Mesenteric fat pad (tissue), 1 donor: ENCODE measurements around the gene ZNF488. TPM values are rescaled to one million over a fixed set of nuclear protein-coding genes. Genes with fewer than 3 reads are reported as not detected.
A peak's percentile ranks its signal among the peaks of the same experiment; 100 is the strongest.

ENCODE experiments used
- DNase-seq: peaks from one replicate; pipeline ENCODE4 v3.0.0-alpha.2; 2020; ENCODE audit warnings: low spot score
- long read RNA-seq: library from polyadenylated mRNA; unstranded; transcript quantifications from one replicate; pipeline ENCODE4 v2.0.0, GENCODE V29; 2020
- total RNA-seq: library from RNA; stranded (reverse); fragmentation: NEBNext Ultra II Directional; extraction: Animal tissue kit (Norgen Biotek cat#: 25700); gene quantifications from one replicate; pipeline ENCODE4 v1.2.1, GENCODE V29; 2021
- donor health status: DM: yes; HTN: yes; CAD: no.

The ZNF488 gene, protein sequence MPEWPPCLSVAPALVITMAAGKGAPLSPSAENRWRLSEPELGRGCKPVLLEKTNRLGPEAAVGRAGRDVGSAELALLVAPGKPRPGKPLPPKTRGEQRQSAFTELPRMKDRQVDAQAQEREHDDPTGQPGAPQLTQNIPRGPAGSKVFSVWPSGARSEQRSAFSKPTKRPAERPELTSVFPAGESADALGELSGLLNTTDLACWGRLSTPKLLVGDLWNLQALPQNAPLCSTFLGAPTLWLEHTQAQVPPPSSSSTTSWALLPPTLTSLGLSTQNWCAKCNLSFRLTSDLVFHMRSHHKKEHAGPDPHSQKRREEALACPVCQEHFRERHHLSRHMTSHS
- total RNA-seq: 0.10 TPM
- long read RNA-seq: 0 reads

DNA sequence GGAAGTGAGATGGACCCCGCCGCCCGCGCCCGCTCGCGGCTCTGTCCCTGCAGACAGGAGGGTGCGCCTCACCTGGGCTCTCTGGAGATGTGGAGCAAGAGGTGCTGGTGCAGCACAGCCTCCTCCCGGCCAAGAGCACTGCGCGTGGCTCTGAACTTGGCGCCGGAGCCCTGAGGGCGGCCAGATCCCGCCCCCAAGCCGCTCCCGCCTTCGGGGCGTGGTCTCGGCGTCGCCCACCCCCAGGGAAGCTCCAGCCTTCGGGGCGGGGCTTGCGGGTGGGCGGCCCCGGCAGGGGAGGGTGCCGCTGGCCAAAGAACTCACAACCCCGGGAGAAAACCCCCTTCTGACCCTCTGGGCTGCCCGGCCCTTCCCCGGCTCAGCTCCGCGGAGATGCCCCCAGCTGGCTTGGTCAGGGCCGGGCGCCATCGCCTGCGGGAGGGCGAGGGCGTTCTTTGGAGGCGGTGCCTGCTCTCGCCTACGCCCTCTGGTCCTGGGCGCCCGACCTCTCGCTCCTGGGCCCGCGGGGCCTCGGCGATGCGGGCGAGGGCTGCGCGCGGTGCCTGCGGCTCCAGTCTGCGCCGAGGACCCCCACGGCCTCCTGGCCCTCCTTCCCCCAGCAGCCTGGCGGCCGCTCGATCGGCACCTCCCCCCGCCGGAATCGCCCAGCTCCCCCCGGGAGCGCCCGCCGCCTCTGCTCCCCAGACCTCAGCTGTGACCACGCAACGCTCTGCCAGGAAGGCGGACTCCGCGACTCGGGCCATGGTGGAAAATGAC is at the start of gene ZNF488:
ZNF488 (minus strand) TSS at position 146 of the 774 bp plus-strand sequence. CDS start 15,464 bp downstream, outside the sequence.
- DNase-seq: peak; percentile 92

DNA sequence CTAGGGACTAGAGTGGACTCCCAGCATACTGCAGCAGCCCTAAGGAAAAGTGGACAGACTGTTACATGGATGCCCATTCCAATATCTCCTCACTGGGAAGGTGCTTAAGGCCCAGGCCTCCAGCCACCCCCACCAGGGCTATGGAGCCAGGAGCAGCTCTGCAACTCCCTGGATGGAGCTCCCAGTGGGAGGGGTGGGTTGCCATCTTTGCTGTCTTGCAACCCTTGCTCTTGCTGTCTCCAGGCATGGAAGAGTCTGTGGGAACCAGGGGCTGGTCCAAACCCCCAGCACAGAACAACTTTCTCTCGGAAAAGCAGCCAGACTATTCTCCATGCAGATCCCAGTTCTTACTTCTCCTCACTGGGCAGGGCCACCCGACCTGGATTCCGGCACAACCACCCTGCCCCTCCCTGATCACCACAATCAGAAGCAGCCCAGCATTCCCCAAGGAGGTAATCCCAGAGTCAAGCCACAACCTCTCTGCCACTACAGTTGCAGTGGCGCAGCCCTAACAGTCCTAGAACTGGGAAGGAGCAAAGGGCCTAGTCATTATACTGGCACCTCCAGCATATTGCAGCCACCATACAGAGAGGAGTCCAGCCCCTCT is 41.8 kb upstream of the ZNF488 start:
- DNase-seq: no peak

DNA sequence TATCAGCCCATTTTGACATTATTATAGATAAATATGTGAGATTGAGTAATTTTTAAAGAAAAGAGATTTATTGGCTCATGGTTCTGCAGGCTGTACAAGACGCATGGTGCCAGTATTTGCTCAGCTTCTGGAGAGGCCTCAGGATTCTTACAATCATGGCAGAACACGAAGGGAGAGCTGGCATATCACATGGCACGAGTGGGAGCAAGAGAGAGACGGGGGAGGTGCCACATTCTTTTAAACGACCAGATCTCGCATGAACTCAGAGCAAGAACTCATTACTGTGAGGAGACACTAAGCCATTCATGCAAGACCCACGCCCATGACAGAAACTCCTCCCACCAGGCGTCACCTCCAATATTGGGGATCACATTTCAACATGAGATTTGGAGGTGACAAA is 40.1 kb upstream of the ZNF488 start:
- DNase-seq: no peak

DNA sequence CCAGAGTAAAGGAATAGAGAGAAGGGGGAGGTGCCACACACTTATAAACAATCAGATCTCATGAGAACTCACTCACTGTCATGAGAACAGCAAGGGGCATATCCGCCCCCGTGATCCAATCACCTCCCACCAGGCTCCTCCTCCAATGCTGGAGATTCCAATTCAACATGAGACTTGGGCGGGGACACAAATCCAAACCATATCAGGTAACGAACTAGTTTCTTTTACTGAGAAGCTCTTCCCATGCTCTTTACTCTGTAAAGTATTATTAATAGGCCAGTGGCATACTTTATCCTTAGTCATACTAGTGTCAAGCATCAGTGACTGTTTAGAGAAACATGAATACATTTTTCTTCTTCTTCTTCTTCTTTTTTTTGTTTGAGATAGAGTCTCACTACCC is 39.4 kb upstream of the ZNF488 start:
- DNase-seq: no peak

DNA sequence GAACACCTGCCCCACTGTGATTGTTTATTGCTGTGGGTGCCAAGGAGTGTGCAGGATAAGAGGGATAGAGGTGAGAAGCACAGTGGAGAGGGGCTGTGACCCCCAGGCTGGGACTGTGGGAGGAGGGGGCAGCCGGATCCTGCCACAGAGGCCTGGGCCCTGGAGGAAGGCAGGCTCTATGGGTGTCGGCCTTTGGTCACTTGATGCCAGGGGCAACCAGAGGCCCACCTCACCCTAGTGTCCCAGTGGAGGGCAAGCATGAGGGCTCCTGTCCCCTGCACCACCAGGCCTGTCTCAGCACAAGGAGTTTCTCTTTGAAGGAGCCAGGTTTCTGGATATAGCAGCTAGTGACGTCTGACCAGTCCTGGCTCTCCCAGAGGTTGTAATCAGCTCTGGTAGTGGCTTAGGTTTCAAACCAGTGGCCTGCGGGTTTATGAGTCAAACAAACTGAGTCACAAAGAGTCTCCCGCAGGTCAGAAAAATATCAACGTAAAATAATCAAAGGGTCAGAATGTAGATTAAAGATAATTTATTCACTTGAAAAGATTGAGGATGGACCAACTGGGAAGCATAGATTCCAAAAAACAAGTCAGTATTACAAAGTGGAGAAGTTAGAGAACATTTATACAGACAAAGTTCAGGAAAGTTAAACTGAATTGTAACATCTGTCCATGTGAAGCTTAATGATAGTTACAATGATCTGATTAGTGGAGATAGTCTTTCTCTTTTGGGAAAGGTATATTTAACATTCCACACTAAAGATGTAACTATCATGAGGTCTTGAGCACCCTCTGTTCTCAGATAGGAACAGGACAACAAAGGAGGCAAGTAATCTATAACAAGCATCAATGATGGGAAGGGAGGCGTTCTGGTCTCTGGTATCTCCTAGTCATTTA is 37.2 kb upstream of the ZNF488 start:
- peak; percentile 51 for DNase-seq

DNA sequence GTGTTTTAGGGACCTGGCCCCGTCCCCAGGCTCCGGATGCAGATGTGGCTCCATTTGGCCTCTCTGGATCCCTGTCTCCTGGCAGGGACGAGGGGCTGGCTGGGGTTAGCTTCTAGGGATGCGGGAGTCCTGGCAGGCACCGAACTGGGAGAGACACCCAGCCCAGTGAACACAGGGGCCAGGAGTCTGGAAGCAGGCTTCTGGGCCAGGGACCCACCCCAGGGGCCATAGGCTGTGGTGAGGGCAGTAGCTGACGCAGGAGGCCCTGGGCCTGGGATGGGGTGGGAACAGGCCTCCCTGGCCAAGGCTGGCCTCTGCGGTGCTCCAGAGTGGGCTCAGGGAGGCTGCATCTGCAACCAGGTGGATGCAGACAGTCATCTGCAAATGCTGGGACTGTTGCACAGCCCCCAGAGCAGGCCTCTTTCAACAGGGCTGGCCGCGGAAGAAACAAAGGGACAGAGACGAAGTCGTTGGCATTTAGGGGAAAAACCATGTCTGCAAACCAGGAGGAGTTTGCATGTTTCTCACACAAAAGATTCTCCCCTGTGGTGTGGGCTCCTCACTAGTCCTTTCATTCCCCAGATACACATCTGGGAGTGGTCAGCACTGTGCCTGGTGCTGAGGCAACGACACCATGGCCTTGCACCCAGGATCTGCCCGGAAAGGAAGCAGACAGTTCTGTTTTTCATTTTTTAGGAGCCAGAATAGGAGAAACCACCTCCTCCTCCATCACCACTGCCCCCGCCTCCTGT is 36.4 kb upstream of the ZNF488 start:
- peak; percentile 84 for DNase-seq

DNA sequence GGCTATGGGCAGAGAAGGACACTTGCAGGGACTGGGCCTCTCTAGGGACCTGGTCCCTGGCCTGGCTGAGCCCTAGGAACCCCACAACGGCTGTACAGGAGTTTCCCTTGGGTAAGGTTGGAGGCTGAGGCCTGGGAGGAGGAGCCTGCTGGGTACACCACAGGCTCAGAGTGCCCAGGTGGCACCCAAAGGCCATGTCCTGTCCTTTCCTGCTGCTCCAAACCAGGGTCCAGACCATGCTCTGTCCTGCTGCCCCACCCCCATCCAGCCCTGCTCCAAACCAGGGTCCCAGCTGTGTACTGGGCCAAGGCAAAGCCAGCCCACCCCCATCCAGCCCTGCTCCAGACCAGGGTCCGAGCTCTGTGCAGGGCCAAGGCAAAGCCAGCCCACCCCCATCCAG is 35.3 kb upstream of the ZNF488 start:
- peak; percentile 74 for DNase-seq

DNA sequence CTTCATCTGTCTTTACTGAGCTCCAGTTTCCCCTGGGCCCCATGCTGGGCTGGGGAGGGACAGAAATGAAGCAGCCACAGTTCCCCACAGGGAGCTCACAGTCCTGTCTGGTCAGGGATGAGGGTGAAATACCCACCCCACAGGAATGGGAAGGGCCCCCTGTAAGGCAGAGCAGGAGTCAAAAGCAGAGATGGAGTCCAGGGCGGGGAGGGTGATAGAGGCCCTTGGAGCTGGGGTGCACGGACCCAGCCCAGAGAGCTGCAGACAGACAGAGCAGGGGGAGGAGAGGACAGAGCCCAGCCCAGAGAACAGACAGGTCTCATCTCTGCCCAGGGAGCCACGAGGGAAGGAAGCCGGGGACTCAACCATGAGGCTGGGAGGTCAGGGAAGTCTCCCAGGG is 34.9 kb upstream of the ZNF488 start:
- peak; percentile 71 for DNase-seq

DNA sequence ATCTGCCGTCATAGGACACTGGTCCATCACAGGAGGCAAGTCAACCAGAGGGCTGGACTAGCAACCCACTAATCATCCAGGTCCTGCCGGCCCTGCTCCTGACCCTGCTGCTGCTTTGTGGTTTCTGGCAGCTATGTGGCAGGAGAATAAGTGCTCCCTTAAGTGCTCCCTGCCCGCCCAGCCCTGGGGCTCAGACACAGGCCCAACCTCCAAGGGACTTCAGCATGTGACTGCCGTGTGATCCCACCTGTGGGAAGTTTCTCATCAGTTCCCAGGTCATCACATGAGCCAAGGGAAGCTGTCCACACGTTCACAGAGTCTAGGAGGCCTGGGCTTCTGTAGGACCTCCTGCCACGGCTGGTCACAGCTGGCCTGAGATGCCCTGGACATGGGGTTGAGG is 34.2 kb upstream of the ZNF488 start:
- peak; percentile 62 for DNase-seq

DNA sequence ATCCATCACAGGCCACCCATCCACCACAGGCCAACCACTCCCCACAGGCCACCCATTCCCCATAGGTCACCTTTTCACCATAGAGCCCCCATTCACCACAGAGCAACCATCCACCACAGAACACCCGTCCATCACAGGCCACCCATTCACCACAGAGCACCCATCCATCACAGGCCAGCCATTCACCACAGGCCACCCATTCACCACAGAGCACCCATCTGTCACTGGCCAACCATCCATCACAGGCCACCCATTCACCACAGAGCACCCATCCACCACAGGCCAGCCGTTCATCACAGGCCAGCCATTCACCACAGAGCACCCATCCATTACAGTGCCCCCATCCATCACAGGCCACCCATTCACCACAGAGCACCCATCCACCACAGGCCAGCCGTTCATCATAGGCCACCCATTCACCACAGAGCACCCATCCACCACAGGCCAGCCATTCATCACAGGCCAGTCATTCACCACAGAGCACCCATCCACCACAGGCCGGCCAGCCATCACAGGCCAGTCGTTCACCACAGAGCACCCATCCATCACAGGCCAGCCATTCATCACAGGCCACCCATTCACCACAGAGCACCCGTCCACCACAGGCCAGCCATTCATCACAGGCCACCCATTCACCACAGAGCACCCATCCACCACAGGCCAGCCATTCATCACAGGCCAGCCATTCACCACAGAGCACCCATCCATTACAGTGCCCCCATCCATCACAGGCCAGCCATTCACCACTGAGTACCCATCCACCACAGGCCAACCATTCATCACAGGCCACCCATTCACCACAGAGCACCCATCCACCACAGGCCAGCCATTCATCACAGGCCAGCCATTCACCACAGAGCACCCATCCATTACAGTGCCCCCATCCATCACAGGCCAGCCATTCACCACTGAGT is 32.5 kb upstream of the ZNF488 start:
- DNase-seq: peak; percentile 62

DNA sequence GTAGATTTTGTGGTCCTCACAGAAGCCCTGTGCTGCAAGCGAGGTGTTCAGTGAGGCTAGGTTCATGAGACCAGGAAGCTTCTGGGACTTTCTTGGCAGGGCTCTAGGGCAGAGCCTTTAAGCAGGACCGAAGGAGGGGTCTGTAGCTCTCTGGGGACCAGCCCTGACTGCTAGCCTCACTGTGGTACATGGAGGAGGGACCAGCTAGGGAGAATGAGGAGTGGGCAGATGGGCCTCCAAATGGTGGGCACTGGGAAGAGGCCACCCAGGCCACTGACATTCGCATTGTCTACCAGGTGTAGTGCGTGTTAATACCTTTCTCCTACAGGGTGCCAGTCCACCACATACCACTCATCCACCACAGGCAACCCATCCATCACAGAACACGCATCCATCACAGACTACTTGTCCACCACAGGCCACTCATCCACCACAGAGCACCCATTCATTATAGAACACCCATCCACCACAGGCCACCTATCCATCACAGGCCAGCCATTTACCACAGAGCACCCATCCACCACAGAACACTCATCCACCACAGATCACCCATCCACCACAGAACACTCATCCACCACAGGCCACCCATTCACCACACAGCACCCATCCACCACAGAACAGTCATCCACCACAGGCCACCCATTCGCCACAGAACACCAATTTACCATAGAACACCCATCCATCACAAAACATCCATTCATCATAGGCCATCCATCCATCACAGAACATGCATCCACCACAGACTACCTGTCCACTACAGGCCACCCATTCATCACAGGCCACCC is 31.6 kb upstream of the ZNF488 start:
- DNase-seq: peak; percentile 85

DNA sequence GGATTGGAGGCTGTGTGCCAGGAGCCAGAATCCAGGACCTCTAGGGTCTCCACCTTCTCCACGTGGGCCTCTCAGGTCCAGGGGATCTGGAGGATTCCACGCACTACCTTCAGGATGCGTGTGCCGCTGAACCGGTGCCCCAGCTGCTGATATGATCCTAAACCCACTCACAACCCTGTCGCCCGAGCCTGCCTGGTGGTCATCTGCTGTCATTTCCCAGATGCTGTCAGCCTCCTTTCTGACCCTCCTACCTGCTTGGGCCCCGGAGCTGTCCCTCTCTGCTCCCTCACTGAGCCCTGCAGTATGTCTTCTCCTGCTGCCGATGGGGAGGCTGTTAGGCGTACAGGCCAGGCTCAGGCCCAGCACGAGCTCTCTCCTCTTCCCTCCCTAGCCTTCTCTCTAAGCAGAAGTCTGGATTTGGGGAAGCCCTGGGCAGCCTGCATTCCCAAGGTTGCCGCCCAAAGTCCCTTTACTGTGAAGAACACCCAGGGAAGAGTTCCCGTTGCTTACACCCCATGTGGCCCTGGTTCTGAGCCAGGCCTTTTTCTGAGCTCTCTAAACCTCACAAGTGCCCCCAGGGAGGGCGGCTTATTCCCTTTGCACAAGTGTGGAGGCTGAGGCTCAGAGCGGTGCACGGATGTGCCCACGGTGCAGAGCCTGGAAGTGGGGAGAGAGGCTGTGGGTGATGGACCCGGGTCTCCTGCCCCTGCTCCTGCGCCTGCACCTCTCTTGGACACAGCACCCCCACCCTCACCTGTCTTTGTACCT is 30.8 kb upstream of the ZNF488 start:
- peak; percentile 83 for DNase-seq

DNA sequence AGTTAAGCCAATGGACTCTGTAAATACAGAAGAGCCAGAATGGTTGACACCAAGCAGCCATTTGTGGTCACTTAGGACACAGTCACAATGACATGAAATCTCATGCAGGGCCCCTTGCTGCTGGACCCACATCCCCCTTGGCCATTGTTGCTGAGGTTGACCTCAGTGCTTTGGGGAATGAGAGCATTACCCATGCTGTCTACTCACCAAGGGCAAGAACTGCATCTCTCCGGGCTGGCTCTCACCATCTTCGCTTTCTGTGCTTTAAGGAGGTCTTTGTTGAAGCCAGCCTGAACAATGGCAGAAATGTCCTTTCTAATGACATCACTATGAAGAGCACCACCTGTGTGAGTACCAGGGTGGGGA is 30.1 kb upstream of the ZNF488 start:
- DNase-seq: no peak

DNA sequence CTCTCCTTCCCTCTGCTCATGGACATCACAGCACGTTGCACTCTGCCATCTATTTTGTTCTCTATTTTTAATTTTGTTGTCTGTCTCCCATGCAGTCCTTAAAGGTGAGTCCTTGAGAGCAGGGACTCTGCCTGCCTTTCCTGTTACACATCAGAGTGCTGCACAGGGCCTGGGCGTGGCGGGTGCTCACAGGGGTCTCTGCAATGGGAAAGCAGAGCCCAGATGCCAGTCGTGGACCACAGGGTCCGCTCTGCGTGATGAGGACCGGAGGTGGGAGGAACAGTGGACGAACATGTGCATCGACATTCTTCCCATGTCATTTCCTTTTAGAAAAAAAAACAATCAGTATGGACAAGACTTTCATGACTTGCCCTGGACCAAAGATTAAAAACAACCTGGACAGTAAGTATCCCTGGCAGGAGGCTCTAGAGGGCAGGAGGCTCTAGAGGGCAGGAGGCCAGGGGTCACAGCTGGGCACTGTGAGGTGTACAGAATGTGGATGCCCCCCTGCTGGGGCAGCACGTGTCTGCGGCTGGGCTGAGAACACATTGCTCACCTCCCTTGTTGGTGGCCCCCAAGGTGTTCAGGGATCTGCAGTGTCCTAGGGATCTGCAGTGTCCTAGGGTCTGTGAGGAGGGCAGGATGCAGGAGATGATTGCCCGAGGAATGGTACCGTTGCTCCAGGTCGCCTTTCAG is 29.6 kb upstream of the ZNF488 start:
- peak; percentile 80 for DNase-seq

DNA sequence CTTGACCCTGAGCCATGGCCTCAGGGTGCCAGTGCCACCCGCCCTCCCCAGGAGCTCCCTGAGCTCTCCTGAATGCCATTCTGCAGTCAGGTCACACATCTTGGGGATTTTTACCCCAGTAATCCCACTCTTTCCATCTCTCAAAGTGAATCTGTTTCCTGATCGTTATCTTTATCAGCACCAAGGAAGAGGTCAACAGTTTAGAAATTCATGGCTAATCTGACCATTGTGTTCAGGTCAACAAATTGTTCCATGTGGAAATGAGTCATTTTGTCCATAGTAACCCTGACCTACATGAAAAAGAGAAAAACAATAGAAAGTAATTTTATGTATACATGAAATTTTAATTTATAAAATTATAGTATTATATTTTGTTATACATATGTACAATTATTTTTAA is 28.8 kb upstream of the ZNF488 start:
- DNase-seq: no peak

DNA sequence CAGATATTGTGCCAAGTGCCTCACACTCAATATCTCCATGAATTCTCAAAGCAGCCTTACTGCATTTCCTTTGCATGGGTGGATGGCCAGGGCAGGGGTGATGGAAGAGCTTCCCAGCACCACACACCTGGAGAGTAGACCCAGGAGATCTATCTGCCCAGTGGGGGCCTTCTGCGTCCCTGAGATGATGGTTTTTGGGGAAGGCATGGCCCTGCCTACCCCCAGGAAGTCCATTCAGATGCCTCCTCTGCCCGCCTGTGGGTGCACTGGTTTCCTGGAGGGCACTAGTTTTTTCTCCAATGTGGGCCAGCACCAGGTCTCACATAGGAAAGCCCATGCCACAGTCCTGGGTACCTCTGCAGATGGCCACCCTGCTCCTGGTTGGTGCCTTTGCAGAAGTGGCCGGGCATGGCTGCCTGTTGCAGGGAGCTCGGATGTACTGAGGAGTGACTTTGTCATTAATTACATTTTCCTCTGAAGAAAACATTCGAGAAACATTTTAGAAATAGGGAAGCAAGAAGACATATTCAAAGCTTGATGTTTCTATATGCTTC is 28.2 kb upstream of the ZNF488 start:
- DNase-seq: no peak

DNA sequence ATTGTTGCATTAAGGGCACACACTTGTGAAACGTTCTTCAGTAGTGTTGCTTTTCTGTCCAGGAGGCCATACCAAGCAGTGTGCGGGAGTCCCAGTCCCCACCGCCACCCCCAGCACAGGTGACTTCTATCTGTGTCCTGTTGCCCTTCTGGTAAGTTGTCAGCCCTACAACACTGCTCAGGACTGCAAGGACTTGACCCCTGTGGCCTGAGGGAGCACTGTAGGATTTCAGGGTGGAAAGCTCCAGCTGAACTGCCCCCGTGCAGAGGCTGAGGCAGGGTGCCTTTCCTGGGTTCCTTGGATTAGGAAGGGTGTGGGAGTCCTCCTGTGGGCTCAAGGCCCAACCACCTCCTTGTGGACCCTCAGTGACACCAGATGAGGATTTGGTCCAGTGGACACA is 26.8 kb upstream of the ZNF488 start:
- no peak for DNase-seq
